CD4-positive, alpha-beta T cell treated with Interleukin-15 for 4 hours (primary cell): Measurements from ENCODE around the gene HS3ST3B1.
A peak's percentile ranks its signal among the peaks of the same experiment; 100 is the strongest.

Experiments used
- DNase-seq: peaks from one replicate; pipeline ENCODE4 v3.0.0-alpha.2; 2020; ENCODE audit warnings: low spot score

HS3ST3B1 gene

GRCh38 chr17:14300575-14301278 is at the start of gene HS3ST3B1:
Gene HS3ST3B1, plus strand, starts transcription at chr17:14301081. Its CDS starts 438 bp downstream, at chr17:14301519.
- DNase-seq, result peak; percentile 99

GRCh38 chr17:14261406-14261805 is 39.5 kb upstream of the HS3ST3B1 start:
- DNase-seq, result no peak

- DNase-seq, result peak; percentile 2
Observed at GRCh38 chr17:14268264-14268663, 32.6 kb upstream of the HS3ST3B1 start.

- no peak for DNase-seq
Observed at GRCh38 chr17:14269473-14269872, 31.4 kb upstream of the HS3ST3B1 start.

GRCh38 chr17:14270508-14270907 is 30.4 kb upstream of the HS3ST3B1 start:
- no peak for DNase-seq

GRCh38 chr17:14276535-14277250 is 24.2 kb upstream of the HS3ST3B1 start:
- no peak for DNase-seq

GRCh38 chr17:14281530-14281929 is 19.4 kb upstream of the HS3ST3B1 start:
- DNase-seq, result no peak

- no peak for DNase-seq
Observed at GRCh38 chr17:14282726-14283125, 18.2 kb upstream of the HS3ST3B1 start.

GRCh38 chr17:14289162-14289561 is 11.7 kb upstream of the HS3ST3B1 start:
- DNase-seq, result no peak

GRCh38 chr17:14294876-14295275 is 6.0 kb upstream of the HS3ST3B1 start:
- no peak for DNase-seq

GRCh38 chr17:14295676-14296075 is 5.2 kb upstream of the HS3ST3B1 start:
- DNase-seq, result no peak

GRCh38 chr17:14296166-14296910 is 4.5 kb upstream of the HS3ST3B1 start:
- no peak for DNase-seq

- DNase-seq, result no peak
Observed at GRCh38 chr17:14297161-14297851, 3.6 kb upstream of the HS3ST3B1 start.

- DNase-seq, result no peak
Observed at GRCh38 chr17:14298221-14298946, 2.5 kb upstream of the HS3ST3B1 start.

- DNase-seq, result no peak
Observed at GRCh38 chr17:14298947-14299279, 2.0 kb upstream of the HS3ST3B1 start.

- no peak for DNase-seq
Observed at GRCh38 chr17:14299280-14300141, 1.4 kb upstream of the HS3ST3B1 start.

GRCh38 chr17:14301279-14302090 is 604 bp downstream of the HS3ST3B1 start:
- DNase-seq, result peak; percentile 28

GRCh38 chr17:14302091-14302430 is 1.2 kb downstream of the HS3ST3B1 start:
- peak; percentile 46 for DNase-seq

- DNase-seq, result peak; percentile 85
Observed at GRCh38 chr17:14302431-14303099, 1.7 kb downstream of the HS3ST3B1 start.
